GM18511 (cell line): ENCODE measurements around the gene MAP3K3.
A peak's percentile ranks its signal among the peaks of the same experiment; 100 is the strongest.
"Not testable (repeated sequence)": the region's sequence is repeated elsewhere in the genome, so short reads cannot be mapped to it uniquely, and the experiment has no call there.

Experiments used
- ATAC-seq: cut with Tn5 transposase; IDR thresholded peaks from one replicate; pipeline ENCODE4 v1.9.1; 2021; ENCODE audit warnings: mild to moderate bottlenecking, moderate library complexity; ENCODE audit not compliant: unreplicated experiment

The MAP3K3 gene

GRCh38 chr17:63703556-63704258, 81.5 kb downstream of the MAP3K3 start:
- ATAC-seq: no peak

- no peak for ATAC-seq
Observed at GRCh38 chr17:63704259-63704576, 82.0 kb downstream of the MAP3K3 start.

GRCh38 chr17:63704836-63705235, 82.6 kb downstream of the MAP3K3 start:
- ATAC-seq: no peak

GRCh38 chr17:63705657-63706056, 83.4 kb downstream of the MAP3K3 start:
- no peak for ATAC-seq

- no peak for ATAC-seq
Observed at GRCh38 chr17:63706336-63707082, 84.3 kb downstream of the MAP3K3 start.

DNA sequence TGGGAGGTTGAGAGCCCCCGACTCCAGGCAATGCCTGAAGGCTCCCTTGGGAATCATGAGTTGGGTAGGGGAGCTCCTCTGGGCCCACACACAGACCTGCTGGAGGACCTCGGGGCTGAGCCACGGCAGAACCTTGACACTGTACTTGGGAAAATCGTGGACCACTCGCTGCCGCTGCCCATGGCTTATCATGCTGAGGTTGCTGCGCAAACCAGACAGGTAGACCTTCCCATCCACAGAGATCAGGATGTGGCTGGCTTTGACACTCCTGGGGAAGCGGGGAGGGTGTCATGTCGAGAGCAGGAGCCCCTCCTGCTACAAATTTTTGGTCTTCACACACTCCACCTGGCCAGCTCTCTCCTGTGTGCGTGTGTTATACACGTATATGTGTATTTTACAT, 84.9 kb downstream of the MAP3K3 start:
- no peak for ATAC-seq

- no peak for ATAC-seq
Observed at GRCh38 chr17:63709110-63709509, 86.9 kb downstream of the MAP3K3 start.

- no peak for ATAC-seq
Observed at GRCh38 chr17:63714550-63715277, 92.5 kb downstream of the MAP3K3 start.

GRCh38 chr17:63716426-63716825, 94.2 kb downstream of the MAP3K3 start:
- no peak for ATAC-seq

DNA sequence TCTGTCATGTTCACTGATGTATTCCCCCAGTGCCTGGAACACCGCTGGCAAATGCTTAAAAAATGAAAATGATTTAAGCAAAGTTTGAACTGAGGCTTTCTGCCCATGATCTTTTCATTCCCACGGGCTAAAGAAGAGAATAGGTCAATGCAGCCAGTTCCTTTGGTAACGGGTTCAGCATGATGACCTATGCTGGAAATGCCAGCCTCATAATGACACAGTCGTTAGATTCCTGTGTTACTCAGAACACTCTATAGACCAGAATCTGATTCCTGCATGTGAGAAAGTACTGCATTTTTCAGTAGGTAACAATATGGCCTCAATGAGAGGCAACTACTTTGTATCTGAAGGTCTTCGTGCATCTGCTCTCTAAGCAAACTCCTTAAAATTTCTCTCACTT, 96.8 kb downstream of the MAP3K3 start:
- ATAC-seq: no peak

- ATAC-seq: not testable (repeated sequence)
Observed at GRCh38 chr17:63720194-63720593, 98.0 kb downstream of the MAP3K3 start.

DNA sequence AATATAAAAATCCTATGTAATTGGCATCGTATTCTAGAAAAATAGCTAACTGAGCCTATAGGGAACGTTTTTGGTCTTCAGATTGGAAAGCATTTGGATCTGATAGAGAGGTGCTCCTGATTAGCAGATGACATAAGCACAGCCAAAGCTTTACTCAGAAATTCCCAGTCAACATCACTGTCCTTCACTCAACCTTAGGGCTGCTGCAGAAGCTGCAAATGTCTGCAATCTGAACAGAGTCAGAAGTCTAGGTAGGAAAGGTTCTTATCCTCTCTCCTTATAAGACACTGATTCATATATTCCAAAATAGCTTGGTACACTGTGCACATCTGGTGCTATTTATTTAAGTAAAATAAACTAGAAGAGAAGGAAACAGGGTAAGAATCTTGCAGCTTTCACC, 100.2 kb downstream of the MAP3K3 start:
- ATAC-seq: no peak

GRCh38 chr17:63735691-63736090, 113.5 kb downstream of the MAP3K3 start:
- ATAC-seq: no peak

DNA sequence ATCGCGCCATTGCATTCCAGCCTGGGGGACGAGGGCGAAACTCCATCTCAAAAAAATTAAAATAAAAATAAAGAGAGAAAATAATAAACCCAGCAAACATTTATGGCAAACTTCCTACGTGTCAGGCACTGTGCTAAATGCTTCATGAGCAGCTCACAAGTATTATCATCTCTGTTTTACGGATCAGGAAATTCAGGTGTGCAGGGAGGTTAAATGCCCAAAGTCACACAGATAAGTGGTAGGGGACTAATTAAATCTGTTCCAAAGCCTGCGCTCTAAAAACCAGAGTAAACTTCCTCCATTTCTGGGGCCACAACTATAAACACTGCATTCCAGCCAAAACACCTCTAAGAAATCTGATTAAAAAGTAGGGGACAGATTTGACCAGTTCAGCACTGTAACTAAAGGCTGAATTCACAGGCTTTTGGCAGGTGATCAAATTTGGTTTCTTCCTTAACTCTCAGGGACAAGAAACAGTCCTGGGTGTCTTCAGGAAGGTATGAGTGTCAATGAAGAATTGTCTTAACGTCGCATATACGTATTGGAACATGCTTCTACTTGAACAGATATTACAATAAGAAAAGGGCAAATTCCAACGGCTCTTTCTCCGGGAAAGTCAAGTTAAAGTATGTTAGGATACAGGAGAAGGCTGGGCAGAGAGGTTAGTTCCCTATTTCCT, 118.4 kb downstream of the MAP3K3 start:
- no peak for ATAC-seq

DNA sequence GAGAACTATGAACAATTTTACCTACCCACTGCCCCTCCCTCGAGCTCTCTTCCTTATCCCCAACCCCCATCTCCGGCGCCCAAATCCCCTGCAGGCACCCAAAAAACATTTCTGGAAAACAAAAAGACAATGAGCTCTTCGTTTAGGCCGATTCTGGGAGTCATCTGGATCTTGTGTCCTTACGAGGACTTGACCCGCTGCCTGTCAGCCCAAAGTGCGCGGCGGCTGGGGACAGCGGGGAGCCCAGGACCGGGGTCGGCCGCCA, 118.9 kb downstream of the MAP3K3 start:
- peak; percentile 29 for ATAC-seq

DNA sequence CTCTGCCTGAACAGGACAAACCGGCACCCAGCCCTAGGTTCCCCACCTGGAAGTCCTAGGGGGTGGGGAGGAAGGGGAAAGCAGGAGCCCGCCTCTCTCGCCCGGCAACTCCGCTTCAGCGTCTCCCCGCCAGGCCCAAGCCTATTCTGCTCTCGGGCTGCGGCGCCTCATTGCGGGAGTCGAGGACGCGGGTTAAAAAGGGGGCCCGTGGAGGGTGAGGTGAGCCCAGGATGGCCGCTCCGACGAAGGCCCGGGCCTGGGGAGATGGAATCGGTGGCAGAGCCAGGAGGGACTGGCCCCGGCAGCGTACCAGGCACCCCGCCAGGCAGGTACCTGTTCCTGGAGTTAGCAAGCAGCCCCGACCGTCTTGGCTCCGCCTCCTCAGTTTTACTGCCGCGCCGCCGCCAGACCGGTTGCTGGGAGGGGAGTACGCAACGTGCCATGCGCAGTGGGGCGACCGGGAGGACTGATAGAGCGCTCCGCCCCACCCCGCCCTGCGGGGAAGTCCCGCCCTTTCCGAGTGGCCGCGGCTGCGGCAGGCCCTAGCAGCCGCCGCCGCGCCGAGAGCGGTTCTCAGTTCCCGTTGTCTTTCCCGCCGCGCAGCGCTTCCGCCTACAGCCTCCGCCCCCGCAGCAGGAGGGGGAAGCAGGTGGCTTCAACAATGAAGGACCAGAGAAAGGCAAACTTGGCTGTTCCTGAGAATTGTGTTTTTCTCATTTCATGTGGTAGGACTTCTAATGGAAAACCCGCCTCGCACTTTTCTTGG, 119.4 kb downstream of the MAP3K3 start, which contains the start of gene STRADA:
TSS of gene STRADA (minus strand) at position 392 of the 766 bp plus-strand sequence. CDS start 13,430 bp downstream, outside the sequence.
- ATAC-seq: peak; percentile 89
